ENCODE measurements around the gene SMAGP. TPM values are rescaled to one million over a fixed set of nuclear protein-coding genes. Genes with fewer than 3 reads are reported as not detected.
"Not testable (repeated sequence)": the region's sequence is repeated elsewhere in the genome, so short reads cannot be mapped to it uniquely, and the experiment has no call there.

The SMAGP gene
- total and polyA plus RNA-seq, 10 donors = 8.2 to 18.1 (median 11.6) TPM

GRCh38 chr12:51281202-51281924 lies 11.1 kb upstream of the SMAGP start:
- Histone ChIP-seq H3K4me1 (peaks cover 0 to 9% (median 0%) of the 10 kb centered on the region in 6 donors), H3K9me3 (no peaks in the 10 kb centered on the region), H3K4me3 (no peak overlapping the region), H3K27me3 (replicated peaks in 1 of 7) (no peaks in the 10 kb centered on the region), H3K27ac (no peak overlapping the region), H3K36me3 (peaks cover 0 to 65% (median 33%) of the 10 kb centered on the region in 6 donors)
- no peak for TF ChIP-seq POLR2A (IDR thresholded peaks at IDR 0.05)
- no peak for TF ChIP-seq CTCF (IDR thresholded peaks at IDR 0.05 in 8 of 11, conservative IDR thresholded peaks at IDR 0.05 in 3 of 11)
- TF ChIP-seq POLR2AphosphoS5 (IDR thresholded peaks at IDR 0.05) = no peak
- intact Hi-C loops (cut with DNase I; ENCODE audit: low total_unique reads) = no loop called here
- WGBS, 5 donors = 86 to 95% (median 93%) methylated on average over 4 of the region's 4 CpGs
- no peak for DNase-seq

GRCh38 chr12:51275088-51275487 lies 4.9 kb upstream of the SMAGP start:
- peaks cover 0 to 4% (median 0%) of the 10 kb centered on the region in 7 donors for H3K27me3 ChIP-seq (replicated peaks in 1 of 7)
- H3K4me3 ChIP-seq = no peak overlapping the region
- TF ChIP-seq CTCF (IDR thresholded peaks at IDR 0.05 in 8 of 11, conservative IDR thresholded peaks at IDR 0.05 in 3 of 11) (no peak), POLR2AphosphoS5 (IDR thresholded peaks at IDR 0.05) (no peak), POLR2A (IDR thresholded peaks at IDR 0.05) (no peak)
- H3K9me3 ChIP-seq = no peaks in the 10 kb centered on the region
- DNase-seq = no peak
- no peak overlapping the region for H3K27ac ChIP-seq
- intact Hi-C loops (cut with DNase I; ENCODE audit: low total_unique reads) = no loop called here
- peaks cover 0 to 3% (median 0%) of the 10 kb centered on the region in 6 donors for H3K36me3 ChIP-seq
- WGBS, 5 donors = 83 to 100% (median 96%) methylated on average over 1 of the region's 1 CpG
- peaks cover 0 to 14% (median 9%) of the 10 kb centered on the region in 6 donors for H3K4me1 ChIP-seq

GRCh38 chr12:51272810-51273209 lies 2.6 kb upstream of the SMAGP start:
- DNase-seq; H3K27ac ChIP-seq; H3K9me3 ChIP-seq; H3K36me3 ChIP-seq; intact Hi-C loops (cut with DNase I; ENCODE audit: low total_unique reads); H3K4me3 ChIP-seq; H3K27me3 ChIP-seq (replicated peaks in 1 of 7): not testable (repeated sequence)
- 91 to 96% (median 92%) methylated on average over 7 of the region's 7 CpGs for WGBS, 5 donors
- peaks cover 3 to 33% (median 27%) of the 10 kb centered on the region in 6 donors for H3K4me1 ChIP-seq

GRCh38 chr12:51270951-51271518 lies 820 bp upstream of the SMAGP start:
- Histone ChIP-seq H3K36me3 (no peaks in the 10 kb centered on the region), H3K4me1 (peaks cover 3 to 38% (median 31%) of the 10 kb centered on the region in 6 donors), H3K4me3 (peak overlapping the region; percentile 64 to 91 (median 80)), H3K9me3 (no peaks in the 10 kb centered on the region), H3K27me3 (replicated peaks in 1 of 7) (peaks cover 0 to 10% (median 0%) of the 10 kb centered on the region in 7 donors), H3K27ac (peak overlapping the region; percentile 46 to 89 (median 80))
- DNase-seq = no peak
- 50 to 60% (median 57%) methylated on average over 9 of the region's 9 CpGs for WGBS, 5 donors
- intact Hi-C loops (cut with DNase I; ENCODE audit: low total_unique reads) = no loop called here
- TF ChIP-seq POLR2A (IDR thresholded peaks at IDR 0.05) = no peak
- no peak for TF ChIP-seq POLR2AphosphoS5 (IDR thresholded peaks at IDR 0.05)
- no peak for TF ChIP-seq CTCF (IDR thresholded peaks at IDR 0.05 in 8 of 11, conservative IDR thresholded peaks at IDR 0.05 in 3 of 11)

All from spleen (tissue), 11 donors.